ENCODE results near the gene CDK19. TPM values are rescaled to one million over a fixed set of nuclear protein-coding genes. Genes with fewer than 3 reads are reported as not detected.
"Not testable (repeated sequence)": the region's sequence is repeated elsewhere in the genome, so short reads cannot be mapped to it uniquely, and the experiment has no call there.

The CDK19 gene
- total RNA-seq, 1 experiment from 2014 or later: 7.6 TPM

- DNase-seq (ENCODE audit: low read depth): no peak
- in situ Hi-C loops (cut with HindIII; ENCODE audit: low pct_unique_long_range_greater_than_20kb, low sequenced_read_pairs): no loop called here
Observed at GRCh38 chr6:110776413-110776812, 38.9 kb downstream of the CDK19 start.

- in situ Hi-C loops (cut with HindIII; ENCODE audit: low pct_unique_long_range_greater_than_20kb, low sequenced_read_pairs): no loop called here
- DNase-seq (ENCODE audit: low read depth): no peak
Observed at GRCh38 chr6:110769923-110770322, 45.3 kb downstream of the CDK19 start.

GRCh38 chr6:110768057-110768456, 47.2 kb downstream of the CDK19 start:
- in situ Hi-C loops (cut with HindIII; ENCODE audit: low pct_unique_long_range_greater_than_20kb, low sequenced_read_pairs): no loop called here

GRCh38 chr6:110761371-110761770, 53.9 kb downstream of the CDK19 start:
- in situ Hi-C loops (cut with HindIII; ENCODE audit: low pct_unique_long_range_greater_than_20kb, low sequenced_read_pairs): no loop called here

More at GRCh38 chr6:110768057-110768456, 47.2 kb downstream of the CDK19 start:
- DNase-seq (ENCODE audit: low read depth): no peak

GRCh38 chr6:110760589-110760988, 54.7 kb downstream of the CDK19 start:
- no peak for DNase-seq (ENCODE audit: low read depth)
- in situ Hi-C loops (cut with HindIII; ENCODE audit: low pct_unique_long_range_greater_than_20kb, low sequenced_read_pairs): no loop called here

More at GRCh38 chr6:110761371-110761770, 53.9 kb downstream of the CDK19 start:
- no peak for DNase-seq (ENCODE audit: low read depth)

- DNase-seq (ENCODE audit: low read depth); in situ Hi-C loops (cut with HindIII; ENCODE audit: low pct_unique_long_range_greater_than_20kb, low sequenced_read_pairs): not testable (repeated sequence)
Observed at GRCh38 chr6:110760098-110760497, 55.2 kb downstream of the CDK19 start.

- in situ Hi-C loops (cut with HindIII; ENCODE audit: low pct_unique_long_range_greater_than_20kb, low sequenced_read_pairs): no loop called here
- DNase-seq (ENCODE audit: low read depth): no peak
Observed at GRCh38 chr6:110757926-110758325, 57.3 kb downstream of the CDK19 start.

GRCh38 chr6:110756817-110757216, 58.5 kb downstream of the CDK19 start:
- DNase-seq (ENCODE audit: low read depth): no peak
- in situ Hi-C loops (cut with HindIII; ENCODE audit: low pct_unique_long_range_greater_than_20kb, low sequenced_read_pairs): no loop called here

- no peak for DNase-seq (ENCODE audit: low read depth)
- in situ Hi-C loops (cut with HindIII; ENCODE audit: low pct_unique_long_range_greater_than_20kb, low sequenced_read_pairs): no loop called here
Observed at GRCh38 chr6:110755411-110755834, 59.8 kb downstream of the CDK19 start.

- DNase-seq (ENCODE audit: low read depth); in situ Hi-C loops (cut with HindIII; ENCODE audit: low pct_unique_long_range_greater_than_20kb, low sequenced_read_pairs): not testable (repeated sequence)
Observed at GRCh38 chr6:110753936-110754668, 61.2 kb downstream of the CDK19 start.

- in situ Hi-C loops (cut with HindIII; ENCODE audit: low pct_unique_long_range_greater_than_20kb, low sequenced_read_pairs): no loop called here
- DNase-seq (ENCODE audit: low read depth): no peak
Observed at GRCh38 chr6:110748453-110748852, 66.8 kb downstream of the CDK19 start.

- in situ Hi-C loops (cut with HindIII; ENCODE audit: low pct_unique_long_range_greater_than_20kb, low sequenced_read_pairs): no loop called here
- DNase-seq (ENCODE audit: low read depth): peak; percentile 16
Observed at GRCh38 chr6:110746680-110747079, 68.6 kb downstream of the CDK19 start.

GRCh38 chr6:110744991-110745390, 70.3 kb downstream of the CDK19 start:
- in situ Hi-C loops (cut with HindIII; ENCODE audit: low pct_unique_long_range_greater_than_20kb, low sequenced_read_pairs): no loop called here
- no peak for DNase-seq (ENCODE audit: low read depth)

GRCh38 chr6:110742552-110742951, 72.7 kb downstream of the CDK19 start:
- DNase-seq (ENCODE audit: low read depth); in situ Hi-C loops (cut with HindIII; ENCODE audit: low pct_unique_long_range_greater_than_20kb, low sequenced_read_pairs): not testable (repeated sequence)

GRCh38 chr6:110741517-110741916, 73.8 kb downstream of the CDK19 start:
- DNase-seq (ENCODE audit: low read depth): no peak
- in situ Hi-C loops (cut with HindIII; ENCODE audit: low pct_unique_long_range_greater_than_20kb, low sequenced_read_pairs): no loop called here

- in situ Hi-C loops (cut with HindIII; ENCODE audit: low pct_unique_long_range_greater_than_20kb, low sequenced_read_pairs): no loop called here
- DNase-seq (ENCODE audit: low read depth): peak; percentile 35
Observed at GRCh38 chr6:110738899-110739365, 76.3 kb downstream of the CDK19 start.

GRCh38 chr6:110735666-110736065, 79.6 kb downstream of the CDK19 start:
- DNase-seq (ENCODE audit: low read depth): no peak
- in situ Hi-C loops (cut with HindIII; ENCODE audit: low pct_unique_long_range_greater_than_20kb, low sequenced_read_pairs): no loop called here

GRCh38 chr6:110731898-110732297, 83.4 kb downstream of the CDK19 start:
- in situ Hi-C loops (cut with HindIII; ENCODE audit: low pct_unique_long_range_greater_than_20kb, low sequenced_read_pairs): no loop called here

GRCh38 chr6:110731196-110731595, 84.1 kb downstream of the CDK19 start:
- no peak for DNase-seq (ENCODE audit: low read depth)
- in situ Hi-C loops (cut with HindIII; ENCODE audit: low pct_unique_long_range_greater_than_20kb, low sequenced_read_pairs): no loop called here

More at GRCh38 chr6:110731898-110732297, 83.4 kb downstream of the CDK19 start:
- no peak for DNase-seq (ENCODE audit: low read depth)

- in situ Hi-C loops (cut with HindIII; ENCODE audit: low pct_unique_long_range_greater_than_20kb, low sequenced_read_pairs): no loop called here
- DNase-seq (ENCODE audit: low read depth): no peak
Observed at GRCh38 chr6:110728501-110728900, 86.8 kb downstream of the CDK19 start.
